IMR-90 (cell line): Measurements from ENCODE around the gene TSHZ3. TPM values are rescaled to one million over a fixed set of nuclear protein-coding genes. Genes with fewer than 3 reads are reported as not detected.
A peak's percentile ranks its signal among the peaks of the same experiment; 100 is the strongest.

Experiments used
- ATAC-seq: fragments of 200-7000 bp; cut with Tn5 transposase; 2 replicates; pipeline ENCODE4 v1.9.1; 2020; ENCODE audit warnings: low read depth, mild to moderate bottlenecking, moderate library complexity
- BruUV-seq: library from RNA; stranded (reverse); fragments of 400-500 nt; replicated peaks from 2 replicates; lab custom pipeline; 2021; lab: Mats Ljungman, UMichigan
- CTCF ChIA-PET: fragments of 300-600 bp; formaldehyde crosslinking; extraction: SDS; loops from one replicate; lab custom pipeline; 2021; ENCODE audit warnings: antibody characterized with exemption; lab: Yijun Ruan, JAX
- POLR2A ChIA-PET: fragments of 300-600 bp; sonication (Branson Sonifier 250); formaldehyde crosslinking; loops from one replicate; lab custom pipeline; 2022; ENCODE audit warnings: antibody characterized with exemption; ENCODE audit not compliant: unreplicated experiment; lab: Charles Lee
- DNase-seq: peaks from one replicate; pipeline ENCODE4 v3.0.0; 2013
- H2AFZ ChIP-seq: replicated peaks from 2 replicates; pipeline ENCODE3; 2013; ENCODE audit warnings: low read length, mild to moderate bottlenecking; ENCODE audit not compliant: poor library complexity
- H2AK5ac ChIP-seq: 2 replicates; pipeline ENCODE4 v1.6.1; 2013; ENCODE audit warnings: low read depth, low read length, inconsistent platforms
- H2AK9ac ChIP-seq: replicated peaks from 2 replicates; pipeline ENCODE3; 2013; ENCODE audit warnings: mild to moderate bottlenecking, low read depth, low read length, moderate library complexity; ENCODE audit not compliant: poor library complexity
- H2BK120ac ChIP-seq: 2 replicates; pipeline ENCODE4 v1.6.1; 2013; ENCODE audit warnings: low read depth, low read length, inconsistent platforms
- H2BK15ac ChIP-seq: 3 replicates; pipeline ENCODE4 v1.6.1; 2013; ENCODE audit warnings: low read depth, low read length, inconsistent platforms
- H2BK20ac ChIP-seq: 2 replicates; pipeline ENCODE4 v1.6.1; 2013; ENCODE audit warnings: low read depth, mild to moderate bottlenecking, inconsistent platforms, low read length, moderate library complexity
- H2BK5ac ChIP-seq: 2 replicates; pipeline ENCODE4 v1.6.1; 2013; ENCODE audit warnings: mild to moderate bottlenecking, low read depth, low read length, inconsistent platforms; ENCODE audit not compliant: poor library complexity, severe bottlenecking
- H3K14ac ChIP-seq: replicated peaks from 2 replicates; pipeline ENCODE4 v1.6.1; 2013; ENCODE audit warnings: low read depth, low read length, inconsistent platforms
- H3K18ac ChIP-seq: 2 replicates; pipeline ENCODE4 v1.6.1; 2013; ENCODE audit warnings: low read depth, low read length, control low read depth
- H3K23ac ChIP-seq: 2 replicates; pipeline ENCODE4 v1.6.1; 2013; ENCODE audit warnings: low read depth, low read length, inconsistent platforms
- H3K27ac ChIP-seq: 2 replicates; pipeline ENCODE4 v1.5.1; 2013; ENCODE audit warnings: mild to moderate bottlenecking, control low read depth, low read length; ENCODE audit not compliant: insufficient read depth
- H3K27me3 ChIP-seq: 2 replicates; pipeline ENCODE4 v1.6.1; 2013; ENCODE audit warnings: low read length; ENCODE audit not compliant: control insufficient read depth, insufficient read depth
- H3K36me3 ChIP-seq: 2 replicates; pipeline ENCODE4 v1.6.1; 2013; ENCODE audit warnings: low read length, mixed read lengths; ENCODE audit not compliant: control insufficient read depth, insufficient read depth
- H3K4ac ChIP-seq: 2 replicates; pipeline ENCODE4 v1.6.1; 2013; ENCODE audit warnings: low read depth, low read length, inconsistent platforms
- H3K4me1 ChIP-seq: 2 replicates; pipeline ENCODE4 v1.6.1; 2013; ENCODE audit warnings: low read length, mixed read lengths; ENCODE audit not compliant: control insufficient read depth, insufficient read depth
- H3K4me2 ChIP-seq: 2 replicates; pipeline ENCODE4 v1.6.1; 2013; ENCODE audit warnings: low read depth, mild to moderate bottlenecking, control low read depth, low read length, moderate library complexity
- H3K4me3 ChIP-seq: 2 replicates; pipeline ENCODE4 v1.5.1; 2013; ENCODE audit warnings: low read depth, mild to moderate bottlenecking, control low read depth, low read length, moderate library complexity; ENCODE audit not compliant: insufficient read depth
- H3K56ac ChIP-seq: 2 replicates; pipeline ENCODE4 v1.6.1; 2013; ENCODE audit warnings: low read length, inconsistent platforms; ENCODE audit not compliant: insufficient read depth; ENCODE audit errors: extremely low read depth
- H3K79me1 ChIP-seq, 2 experiments: 2 replicates each; pipeline ENCODE4 v1.6.1; 2013; ENCODE audit warnings: low read length in 2 of 2, inconsistent platforms in 1 of 2, low read depth in 1 of 2
- H3K9ac ChIP-seq: 2 replicates; pipeline ENCODE4 v1.6.1; 2013; ENCODE audit warnings: low read depth, low read length, control low read depth
- H3K9me1 ChIP-seq: 2 replicates; pipeline ENCODE4 v1.6.1; 2013; ENCODE audit warnings: low read length, inconsistent platforms; ENCODE audit not compliant: insufficient read depth
- H3K9me3 ChIP-seq: 2 replicates; pipeline ENCODE4 v1.6.1; 2013; ENCODE audit warnings: low read length; ENCODE audit not compliant: control insufficient read depth, insufficient read depth
- H4K20me1 ChIP-seq: 2 replicates; pipeline ENCODE4 v1.6.1; 2013; ENCODE audit warnings: low read length, inconsistent platforms; ENCODE audit not compliant: insufficient read depth
- H4K5ac ChIP-seq: 2 replicates; pipeline ENCODE4 v1.6.1; 2013; ENCODE audit warnings: mild to moderate bottlenecking, low read depth, low read length, control low read depth
- H4K8ac ChIP-seq, 2 experiments: 2 replicates each; pipeline ENCODE4 v1.6.1; 2013; ENCODE audit warnings: low read depth in 2 of 2, low read length in 2 of 2, control low read depth in 1 of 2, inconsistent platforms in 1 of 2
- H4K91ac ChIP-seq: 2 replicates; pipeline ENCODE4 v1.6.1; 2013; ENCODE audit warnings: low read depth, low read length, inconsistent platforms; ENCODE audit not compliant: insufficient read depth
- BHLHE40 ChIP-seq: fragments of 150-350 bp; IDR thresholded peaks from 2 replicates; pipeline ENCODE4 v1.6.1; 2016; ENCODE audit warnings: mild to moderate bottlenecking, low read depth, low read length
- CEBPB ChIP-seq: IDR thresholded peaks from 2 replicates; pipeline ENCODE4 v1.6.1; 2012; ENCODE audit warnings: low read depth, low read length, improper control_type of control experiment
- CHD1 ChIP-seq: IDR thresholded peaks from 2 replicates; pipeline ENCODE4 v1.6.1; 2012; ENCODE audit warnings: low read depth, low read length, improper control_type of control experiment
- FOS ChIP-seq: fragments of 150-350 bp; IDR thresholded peaks from 2 replicates; pipeline ENCODE4 v1.6.1; 2016; ENCODE audit warnings: low read depth, low read length
- MAFK ChIP-seq: IDR thresholded peaks from 2 replicates; pipeline ENCODE4 v1.6.1; 2012; ENCODE audit warnings: low read depth, low read length, improper control_type of control experiment
- MAZ ChIP-seq: IDR thresholded peaks from 2 replicates; pipeline ENCODE4 v1.6.1; 2012; ENCODE audit warnings: low read depth, mild to moderate bottlenecking, low read length, improper control_type of control experiment, moderate library complexity, borderline replicate concordance
- MXI1 ChIP-seq: IDR thresholded peaks from 2 replicates; pipeline ENCODE4 v1.6.1; 2012; ENCODE audit warnings: low read depth, mild to moderate bottlenecking, low read length, moderate library complexity, borderline replicate concordance
- NFE2L2 ChIP-seq: fragments of 150-350 bp; IDR thresholded peaks from 2 replicates; pipeline ENCODE4 v1.6.1; 2016; ENCODE audit warnings: low read depth, mild to moderate bottlenecking, low read length
- POLR2A ChIP-seq: IDR thresholded peaks from 2 replicates; pipeline ENCODE4 v1.6.1; 2012; ENCODE audit warnings: mild to moderate bottlenecking, low read depth, low read length
- RAD21 ChIP-seq: IDR thresholded peaks from 2 replicates; pipeline ENCODE4 v1.6.1; 2012; ENCODE audit warnings: low read length, improper control_type of control experiment
- RFX5 ChIP-seq: IDR thresholded peaks from 2 replicates; pipeline ENCODE4 v1.8.0; 2012; ENCODE audit warnings: low read depth, mild to moderate bottlenecking, low read length, moderate library complexity
- SMC3 ChIP-seq: fragments of 150-350 bp; IDR thresholded peaks from 2 replicates; pipeline ENCODE4 v1.6.1; 2016; ENCODE audit warnings: low read depth, mild to moderate bottlenecking, antibody characterized with exemption, low read length, moderate library complexity
- WGBS, 2 experiments: methylation state at CpG; one replicate each; pipeline versions ENCODE4 v1.1.5 to v1.1.7; 2013; ENCODE audit warnings: missing lambda C conversion rate in 2 of 2; ENCODE audit not compliant: insufficient read length in 1 of 2; ENCODE audit errors: extremely low coverage in 2 of 2; 5-methylcytosine and 5-hydroxymethylcytosine counted together
- dilution Hi-C: fragments of 300-500 bp; cut with HindIII; formaldehyde crosslinking; loops from one replicate; pipeline ENCODE4 v1.14.3; 2018; ENCODE audit warnings: low sequenced_read_pairs; ENCODE audit not compliant: unreplicated experiment
- in situ Hi-C: fragments of 300-500 bp; cut with MboI; formaldehyde crosslinking; loops from 3 replicates; pipeline ENCODE4 v1.14.3; 2019; ENCODE audit warnings: low sequenced_read_pairs, inconsistent platforms, mixed read lengths
- intact Hi-C: fragments of 100-400 bp; cut with micrococcal nuclease; formaldehyde crosslinking; loops from 2 replicates; pipeline ENCODE4 v1.10.0; 2022
- polyA plus RNA-seq, 3 experiments: library from polyadenylated mRNA; depleted of rRNA; stranded (reverse); fragments of >200 nt; gene quantifications; 2 replicates each; pipeline ENCODE4 v1.2.3, GENCODE V29; 2012; ENCODE audit warnings: low replicate concordance in 1 of 3
- total RNA-seq: library from RNA; depleted of rRNA; stranded (reverse); fragments of >200 nt; gene quantifications from 2 replicates; pipeline ENCODE4 v1.2.3, GENCODE V29; 2012
- TF ChIP-seq, protein P1 (sequence below): conservative IDR thresholded peaks from 2 replicates; pipeline ENCODE4 v1.5.1; 2012; ENCODE audit warnings: mild to moderate bottlenecking, low read depth, low read length, improper control_type of control experiment
- TF ChIP-seq, protein P2 (sequence below): fragments of 150-350 bp; IDR thresholded peaks from 2 replicates; pipeline ENCODE4 v1.6.1; 2017; ENCODE audit warnings: mild to moderate bottlenecking, antibody characterized with exemption, low read length, low read depth
- TF ChIP-seq, protein P3 (sequence below): fragments of 150-350 bp; IDR thresholded peaks from 2 replicates; pipeline ENCODE4 v1.6.1; 2016; ENCODE audit warnings: low read depth, mild to moderate bottlenecking, low read length, moderate library complexity, borderline replicate concordance

TSHZ3 gene
- total and polyA plus RNA-seq, 2 of the 4 experiments (the other 2 are of a cell fraction): 8.1 to 13.0 TPM

DNA sequence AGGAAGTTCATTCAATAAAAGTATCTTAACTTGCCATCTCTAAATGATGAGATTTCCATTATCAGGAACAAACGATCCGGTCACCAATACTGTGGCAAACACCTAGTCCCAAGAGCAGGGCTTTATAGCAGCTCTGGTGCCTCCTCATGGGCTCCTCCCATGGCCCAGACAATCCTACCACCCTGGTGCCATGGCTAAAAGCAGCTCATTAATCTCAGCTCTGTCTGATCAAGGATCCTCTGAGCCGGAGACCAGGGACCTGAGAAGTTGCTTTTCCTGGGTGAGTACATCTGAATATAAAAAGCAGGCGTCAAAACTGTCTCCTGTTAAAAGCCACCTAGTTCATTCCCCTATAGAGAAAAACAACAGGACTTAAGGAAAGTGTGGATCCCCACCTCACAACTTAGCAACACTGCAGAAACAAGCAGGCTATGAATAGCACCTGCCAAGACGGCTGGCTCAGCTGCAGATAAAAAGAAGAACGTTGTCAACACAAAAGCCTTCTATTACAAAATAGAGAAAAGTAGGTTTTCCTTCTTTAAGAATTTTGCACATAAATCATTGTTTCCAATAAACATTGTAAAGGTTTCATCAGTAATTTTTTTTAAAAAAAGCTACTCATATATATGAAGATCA is 30.3 kb downstream of the TSHZ3 start:
- intact Hi-C loops (loop anchor here (5.0 kb wide), 1 partner anchor 207 kb away; no protein-coding TSS in a partner anchor), dilution Hi-C loops (no loop called here), in situ Hi-C loops (no loop called here)
- H3K4me1 ChIP-seq: peaks cover 22% of the 10 kb centered on the region
- H3K27ac ChIP-seq: no peak overlapping the region
- no peak overlapping the region for H4K91ac ChIP-seq
- no TSS peak for BruUV-seq
- H2BK5ac ChIP-seq: no peak overlapping the region
- peaks cover 39 to 88% of the 10 kb centered on the region in 2 experiments for H3K79me1 ChIP-seq
- H2AK9ac ChIP-seq: no peak overlapping the region
- peak overlapping the region; percentile 63; the same call in 1 of the 2 replicates for H3K23ac ChIP-seq
- no peak overlapping the region for H3K4me3 ChIP-seq
- no peak overlapping the region for H2AK5ac ChIP-seq
- DNase-seq (no peak), ATAC-seq (no peak)
- CTCF ChIA-PET: no interaction called here
- 90% methylated on average over 2 of the region's 6 CpGs; no CpG with 5 or more reads in 1 of the 2 experiments for WGBS, 2 experiments
- H3K14ac ChIP-seq: 0 out of 2 replicates have a peak overlapping the region, but pooled peaks have one; percentile 50
- no peak overlapping the region; a peak in 1 of 4 replicates for H4K8ac ChIP-seq
- no peak overlapping the region for H3K56ac ChIP-seq
- H3K9ac ChIP-seq: no peak overlapping the region
- H4K5ac ChIP-seq: no peak overlapping the region
- no peak overlapping the region for H2AFZ ChIP-seq
- POLR2A ChIA-PET: no interaction called here
- H2BK20ac ChIP-seq: no peak overlapping the region
- H4K20me1 ChIP-seq: peaks cover 55% of the 10 kb centered on the region
- no peak overlapping the region for H3K18ac ChIP-seq
- no peak overlapping the region for H2BK120ac ChIP-seq
- H3K36me3 ChIP-seq: peaks cover 9% of the 10 kb centered on the region; the same call in 1 of the 2 replicates
- H3K4me2 ChIP-seq: no peak overlapping the region
- H3K9me1 ChIP-seq: peaks cover 27% of the 10 kb centered on the region
- H3K4ac ChIP-seq: 0 out of 2 replicates have a peak overlapping the region, but pooled peaks have one; percentile 52
- no peaks in the 10 kb centered on the region for H3K9me3 ChIP-seq
- H3K27me3 ChIP-seq: no peaks in the 10 kb centered on the region
- H2BK15ac ChIP-seq: no peak overlapping the region
- TF ChIP-seq CHD1 (no peak), BHLHE40 (no peak), NFE2L2 (no peak), CEBPB (no peak), SMC3 (no peak), POLR2A (no peak), FOS (no peak), RAD21 (no peak), MXI1 (no peak), MAFK (no peak), MAZ (no peak), RFX5 (no peak)
- TF ChIP-seq, protein P1, sequence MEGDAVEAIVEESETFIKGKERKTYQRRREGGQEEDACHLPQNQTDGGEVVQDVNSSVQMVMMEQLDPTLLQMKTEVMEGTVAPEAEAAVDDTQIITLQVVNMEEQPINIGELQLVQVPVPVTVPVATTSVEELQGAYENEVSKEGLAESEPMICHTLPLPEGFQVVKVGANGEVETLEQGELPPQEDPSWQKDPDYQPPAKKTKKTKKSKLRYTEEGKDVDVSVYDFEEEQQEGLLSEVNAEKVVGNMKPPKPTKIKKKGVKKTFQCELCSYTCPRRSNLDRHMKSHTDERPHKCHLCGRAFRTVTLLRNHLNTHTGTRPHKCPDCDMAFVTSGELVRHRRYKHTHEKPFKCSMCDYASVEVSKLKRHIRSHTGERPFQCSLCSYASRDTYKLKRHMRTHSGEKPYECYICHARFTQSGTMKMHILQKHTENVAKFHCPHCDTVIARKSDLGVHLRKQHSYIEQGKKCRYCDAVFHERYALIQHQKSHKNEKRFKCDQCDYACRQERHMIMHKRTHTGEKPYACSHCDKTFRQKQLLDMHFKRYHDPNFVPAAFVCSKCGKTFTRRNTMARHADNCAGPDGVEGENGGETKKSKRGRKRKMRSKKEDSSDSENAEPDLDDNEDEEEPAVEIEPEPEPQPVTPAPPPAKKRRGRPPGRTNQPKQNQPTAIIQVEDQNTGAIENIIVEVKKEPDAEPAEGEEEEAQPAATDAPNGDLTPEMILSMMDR: no peak
- TF ChIP-seq, protein P2, sequence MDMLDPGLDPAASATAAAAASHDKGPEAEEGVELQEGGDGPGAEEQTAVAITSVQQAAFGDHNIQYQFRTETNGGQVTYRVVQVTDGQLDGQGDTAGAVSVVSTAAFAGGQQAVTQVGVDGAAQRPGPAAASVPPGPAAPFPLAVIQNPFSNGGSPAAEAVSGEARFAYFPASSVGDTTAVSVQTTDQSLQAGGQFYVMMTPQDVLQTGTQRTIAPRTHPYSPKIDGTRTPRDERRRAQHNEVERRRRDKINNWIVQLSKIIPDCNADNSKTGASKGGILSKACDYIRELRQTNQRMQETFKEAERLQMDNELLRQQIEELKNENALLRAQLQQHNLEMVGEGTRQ: no peak
- TF ChIP-seq, protein P3, sequence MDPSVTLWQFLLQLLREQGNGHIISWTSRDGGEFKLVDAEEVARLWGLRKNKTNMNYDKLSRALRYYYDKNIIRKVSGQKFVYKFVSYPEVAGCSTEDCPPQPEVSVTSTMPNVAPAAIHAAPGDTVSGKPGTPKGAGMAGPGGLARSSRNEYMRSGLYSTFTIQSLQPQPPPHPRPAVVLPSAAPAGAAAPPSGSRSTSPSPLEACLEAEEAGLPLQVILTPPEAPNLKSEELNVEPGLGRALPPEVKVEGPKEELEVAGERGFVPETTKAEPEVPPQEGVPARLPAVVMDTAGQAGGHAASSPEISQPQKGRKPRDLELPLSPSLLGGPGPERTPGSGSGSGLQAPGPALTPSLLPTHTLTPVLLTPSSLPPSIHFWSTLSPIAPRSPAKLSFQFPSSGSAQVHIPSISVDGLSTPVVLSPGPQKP: no peak
